ENCODE results near the gene CDC20B.
"Not testable (repeated sequence)": the region's sequence is repeated elsewhere in the genome, so short reads cannot be mapped to it uniquely, and the experiment has no call there.

CDC20B gene

GRCh38 chr5:55159763-55160492 lies 13.0 kb downstream of the CDC20B start, which contains the start of gene GPX8:
Gene GPX8 (plus strand): TSS chr5:55160171. CDS start chr5:55160193, 22 bp downstream.
- DNase-seq = peak; percentile 97

- DNase-seq = peak; percentile 44
Measured at GRCh38 chr5:55154873-55155272, 18.1 kb downstream of the CDC20B start.

- no peak for DNase-seq
Measured at GRCh38 chr5:55151923-55152842, 20.8 kb downstream of the CDC20B start.

- DNase-seq = no peak
Measured at GRCh38 chr5:55149308-55149795, 23.6 kb downstream of the CDC20B start.

- DNase-seq = peak; percentile 87
Measured at GRCh38 chr5:55146543-55147151, 26.3 kb downstream of the CDC20B start.

- DNase-seq = no peak
Measured at GRCh38 chr5:55146080-55146479, 26.9 kb downstream of the CDC20B start.

- DNase-seq = no peak
Measured at GRCh38 chr5:55143624-55144023, 29.4 kb downstream of the CDC20B start.

GRCh38 chr5:55141945-55142690 lies 30.9 kb downstream of the CDC20B start:
- DNase-seq = no peak

- no peak for DNase-seq
Measured at GRCh38 chr5:55140908-55141665, 31.9 kb downstream of the CDC20B start.

- DNase-seq = no peak
Measured at GRCh38 chr5:55136521-55136920, 36.5 kb downstream of the CDC20B start.

- no peak for DNase-seq
Measured at GRCh38 chr5:55134053-55134722, 38.8 kb downstream of the CDC20B start.

GRCh38 chr5:55123365-55123764 lies 49.6 kb downstream of the CDC20B start:
- DNase-seq = no peak

- DNase-seq = no peak
Measured at GRCh38 chr5:55114061-55114460, 58.9 kb downstream of the CDC20B start.

- no peak for DNase-seq
Measured at GRCh38 chr5:55113327-55113726, 59.6 kb downstream of the CDC20B start.

- no peak for DNase-seq
Measured at GRCh38 chr5:55110217-55110616, 62.8 kb downstream of the CDC20B start.

- no peak for DNase-seq
Measured at GRCh38 chr5:55108661-55109060, 64.3 kb downstream of the CDC20B start.

- not testable (repeated sequence) for DNase-seq
Measured at GRCh38 chr5:55105976-55106375, 67.0 kb downstream of the CDC20B start.

GRCh38 chr5:55104946-55105701 lies 67.9 kb downstream of the CDC20B start:
- no peak for DNase-seq

- no peak for DNase-seq
Measured at GRCh38 chr5:55104036-55104772, 68.8 kb downstream of the CDC20B start.

- no peak for DNase-seq
Measured at GRCh38 chr5:55102348-55102747, 70.6 kb downstream of the CDC20B start, which contains the start of gene GZMA. Gene GZMA (plus strand): TSS chr5:55102646. CDS start chr5:55102683, 37 bp downstream.
